NCI-H2196 treated with DMSO at 0.1 percent for 48 hours (cell line): ENCODE measurements around the gene REM2.

Experiments used
- DNase-seq: peaks from one replicate; lab custom pipeline; 2025; ENCODE audit not compliant: unreplicated experiment; lab: John Stamatoyannopoulos, UW

The REM2 gene

GRCh38 chr14:22872833-22873520 lies 10.0 kb upstream of the REM2 start:
- DNase-seq = no peak

- no peak for DNase-seq
These were observed 7.8 kb upstream of the REM2 start for GRCh38 chr14:22875003-22875747.

- no peak for DNase-seq
These were observed 7.2 kb upstream of the REM2 start for GRCh38 chr14:22875748-22876319.

- no peak for DNase-seq
These were observed 6.0 kb upstream of the REM2 start for GRCh38 chr14:22877000-22877501.

GRCh38 chr14:22878271-22879246 lies 4.5 kb upstream of the REM2 start:
- DNase-seq = no peak

- DNase-seq = no peak
These were observed 958 bp upstream of the REM2 start for GRCh38 chr14:22882064-22882463.

- DNase-seq = peak; percentile 82
These were observed 371 bp upstream of the REM2 start for GRCh38 chr14:22882529-22883172.

- DNase-seq = no peak
These were observed 1.2 kb downstream of the REM2 start for GRCh38 chr14:22884076-22884737.

GRCh38 chr14:22884738-22885523 lies 1.9 kb downstream of the REM2 start:
- DNase-seq = no peak

GRCh38 chr14:22885975-22886374 lies 3.0 kb downstream of the REM2 start:
- DNase-seq = no peak

GRCh38 chr14:22886500-22887259 lies 3.7 kb downstream of the REM2 start:
- peak; percentile 63 for DNase-seq

GRCh38 chr14:22887260-22887989 lies 4.4 kb downstream of the REM2 start:
- DNase-seq = peak; percentile 91

GRCh38 chr14:22887990-22888378 lies 5.0 kb downstream of the REM2 start:
- DNase-seq = no peak

GRCh38 chr14:22888662-22889061 lies 5.6 kb downstream of the REM2 start:
- DNase-seq = no peak

GRCh38 chr14:22890416-22890815 lies 7.4 kb downstream of the REM2 start:
- DNase-seq = no peak

GRCh38 chr14:22892488-22892887 lies 9.5 kb downstream of the REM2 start:
- no peak for DNase-seq

GRCh38 chr14:22893706-22894105 lies 10.7 kb downstream of the REM2 start:
- DNase-seq = no peak

GRCh38 chr14:22895402-22895801 lies 12.4 kb downstream of the REM2 start:
- no peak for DNase-seq
